ENCODE data around the gene OR5W2. TPM values are rescaled to one million over a fixed set of nuclear protein-coding genes. Genes with fewer than 3 reads are reported as not detected.

Gene OR5W2
- not detected for total RNA-seq
- long read RNA-seq, result 0 reads

DNA sequence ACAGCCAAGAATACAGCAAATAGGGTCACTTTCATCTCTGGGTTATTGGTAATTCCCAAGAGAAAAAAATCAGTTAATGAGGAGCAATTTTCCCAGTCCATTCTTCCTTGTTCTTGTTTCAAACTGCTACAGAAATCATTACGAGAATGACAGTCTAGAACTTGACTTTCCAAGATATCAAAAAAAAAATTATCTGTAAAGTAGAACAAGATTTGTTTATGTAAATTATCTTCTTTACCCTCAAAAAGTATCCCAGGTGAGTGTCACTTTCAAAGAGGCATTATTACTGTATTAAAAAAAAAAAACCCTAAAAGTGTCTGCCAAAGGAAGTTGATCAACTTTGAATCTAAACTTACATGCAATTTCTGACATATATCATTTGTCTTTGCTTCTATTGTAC lies at the start of gene OR5W2:
Gene OR5W2, minus strand, starts transcription at position 101 of the 400 bp plus-strand sequence. Its CDS starts 0 bp downstream, at position 101.
- H3K27me3 ChIP-seq, result no peaks in the 10 kb centered on the region
- 29% methylated on average over 1 of the region's 1 CpG for WGBS (ENCODE audit: insufficient coverage, low coverage, low lambda C conversion rate, missing lambda C conversion rate)
- no peaks in the 10 kb centered on the region for H3K9me3 ChIP-seq
- intact Hi-C loops (cut with DNase I), result no loop called here
- DNase-seq (no peak), ATAC-seq (no peak)
- no peaks in the 10 kb centered on the region for H3K4me1 ChIP-seq
- no peak within 1 kb of the TSS for H3K4me3 ChIP-seq
- TF ChIP-seq, protein P1, sequence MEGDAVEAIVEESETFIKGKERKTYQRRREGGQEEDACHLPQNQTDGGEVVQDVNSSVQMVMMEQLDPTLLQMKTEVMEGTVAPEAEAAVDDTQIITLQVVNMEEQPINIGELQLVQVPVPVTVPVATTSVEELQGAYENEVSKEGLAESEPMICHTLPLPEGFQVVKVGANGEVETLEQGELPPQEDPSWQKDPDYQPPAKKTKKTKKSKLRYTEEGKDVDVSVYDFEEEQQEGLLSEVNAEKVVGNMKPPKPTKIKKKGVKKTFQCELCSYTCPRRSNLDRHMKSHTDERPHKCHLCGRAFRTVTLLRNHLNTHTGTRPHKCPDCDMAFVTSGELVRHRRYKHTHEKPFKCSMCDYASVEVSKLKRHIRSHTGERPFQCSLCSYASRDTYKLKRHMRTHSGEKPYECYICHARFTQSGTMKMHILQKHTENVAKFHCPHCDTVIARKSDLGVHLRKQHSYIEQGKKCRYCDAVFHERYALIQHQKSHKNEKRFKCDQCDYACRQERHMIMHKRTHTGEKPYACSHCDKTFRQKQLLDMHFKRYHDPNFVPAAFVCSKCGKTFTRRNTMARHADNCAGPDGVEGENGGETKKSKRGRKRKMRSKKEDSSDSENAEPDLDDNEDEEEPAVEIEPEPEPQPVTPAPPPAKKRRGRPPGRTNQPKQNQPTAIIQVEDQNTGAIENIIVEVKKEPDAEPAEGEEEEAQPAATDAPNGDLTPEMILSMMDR (IDR thresholded peaks at IDR 0.05), result no peak
- TF ChIP-seq POLR2A (IDR thresholded peaks at IDR 0.05), result no peak
- no peaks in the 10 kb centered on the region for H3K36me3 ChIP-seq
- H3K27ac ChIP-seq, result no peak within 1 kb of the TSS

DNA sequence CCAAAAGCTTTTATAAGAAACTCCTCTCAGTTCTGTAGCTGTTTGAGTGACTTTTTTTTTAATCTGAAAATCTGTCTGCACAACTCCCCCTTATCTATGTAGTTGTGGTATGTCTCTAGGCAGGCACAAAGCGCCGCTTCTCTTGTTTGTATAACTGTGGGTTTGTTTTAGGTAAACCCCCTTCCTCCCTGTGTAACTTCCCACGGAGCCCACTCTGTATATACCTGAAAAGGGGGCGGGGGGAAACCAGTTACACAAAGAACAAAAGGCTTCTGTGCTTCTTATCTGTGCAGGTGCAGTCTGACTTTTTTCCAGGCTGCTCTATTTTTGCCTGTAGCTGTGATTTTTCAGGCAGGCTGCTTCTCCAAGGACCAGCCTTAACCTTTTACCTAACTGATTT lies 42.1 kb upstream of the OR5W2 start:
- H3K4me3 ChIP-seq, result no peak overlapping the region
- no peak for ATAC-seq

DNA sequence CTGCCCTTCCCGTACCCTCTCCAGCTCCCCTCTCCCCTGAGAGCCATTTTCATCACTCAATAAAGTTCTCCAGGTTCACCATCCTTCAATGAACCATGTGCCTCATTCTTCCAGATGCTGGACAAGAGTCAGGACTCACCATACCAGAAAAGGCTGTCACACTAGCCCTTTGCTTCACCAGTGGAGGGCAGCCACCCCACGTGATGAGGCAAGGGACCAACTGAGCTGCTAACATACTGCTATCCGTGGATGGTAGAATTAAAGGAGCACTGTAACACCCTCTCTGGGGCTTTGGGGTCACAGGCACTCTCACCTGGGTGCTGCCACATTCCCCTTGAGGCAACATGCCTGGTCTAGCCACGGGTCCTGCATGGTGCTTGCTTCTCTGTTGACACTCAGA lies 34.9 kb upstream of the OR5W2 start:
- Histone ChIP-seq H3K27ac (no peak overlapping the region), H3K27me3 (no peaks in the 10 kb centered on the region), H3K4me3 (no peak overlapping the region), H3K4me1 (no peaks in the 10 kb centered on the region), H3K36me3 (no peaks in the 10 kb centered on the region), H3K9me3 (no peaks in the 10 kb centered on the region)
- 41% methylated on average over 3 of the region's 4 CpGs for WGBS (ENCODE audit: insufficient coverage, low coverage, low lambda C conversion rate, missing lambda C conversion rate)
- no peak for DNase-seq
- no peak for ATAC-seq
- intact Hi-C loops (cut with DNase I), result loop anchor here in 1 of 2 donors (10.0 kb wide), 1 partner anchor 835 kb away; no protein-coding TSS in a partner anchor
- TF ChIP-seq, protein P1 (IDR thresholded peaks at IDR 0.05), result no peak
- no peak for TF ChIP-seq POLR2A (IDR thresholded peaks at IDR 0.05)

More for the DNA sequence above, 42.1 kb upstream of the OR5W2 start:
- 37% methylated on average over 4 of the region's 4 CpGs for WGBS (ENCODE audit: insufficient coverage, low coverage, low lambda C conversion rate, missing lambda C conversion rate)
- Histone ChIP-seq H3K27me3 (no peaks in the 10 kb centered on the region), H3K27ac (no peak overlapping the region), H3K36me3 (no peaks in the 10 kb centered on the region), H3K4me1 (no peaks in the 10 kb centered on the region), H3K9me3 (no peaks in the 10 kb centered on the region)
- intact Hi-C loops (cut with DNase I), result no loop called here
- no peak for DNase-seq
- TF ChIP-seq POLR2A (IDR thresholded peaks at IDR 0.05), result no peak
- TF ChIP-seq, protein P1 (IDR thresholded peaks at IDR 0.05), result no peak

DNA sequence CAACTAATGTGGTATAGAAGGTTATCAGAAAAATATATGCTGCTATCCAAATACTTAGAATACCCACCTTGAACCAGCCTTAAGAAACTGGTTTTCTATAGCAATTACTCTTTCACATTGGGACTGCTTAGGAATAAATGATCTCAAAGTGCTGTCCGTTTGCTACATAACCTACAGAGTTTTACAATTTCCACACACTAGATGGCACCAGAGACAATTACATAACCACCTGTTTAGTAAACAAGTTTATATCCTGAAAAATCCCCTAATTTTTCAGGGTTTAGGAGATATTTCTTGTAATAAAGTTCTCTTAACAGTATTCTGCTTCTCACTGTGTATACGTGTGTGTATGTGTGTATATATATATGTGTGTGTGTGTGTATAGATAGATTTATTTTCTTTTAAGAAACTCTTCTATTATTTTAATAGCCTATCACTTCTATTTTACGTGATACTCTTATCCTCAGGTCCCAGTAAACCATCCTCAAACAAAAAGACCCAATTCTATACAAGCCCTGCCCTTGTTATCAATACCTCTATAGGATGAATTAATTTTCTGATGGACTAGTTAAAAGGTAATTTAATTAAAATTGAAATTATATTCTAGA lies 28.5 kb upstream of the OR5W2 start:
- Histone ChIP-seq H3K27me3 (no peaks in the 10 kb centered on the region), H3K9me3 (no peaks in the 10 kb centered on the region), H3K4me3 (no peak overlapping the region), H3K36me3 (no peaks in the 10 kb centered on the region), H3K27ac (no peak overlapping the region), H3K4me1 (no peaks in the 10 kb centered on the region)
- intact Hi-C loops (cut with DNase I), result loop anchor here in 1 of 2 donors (10.0 kb wide), 1 partner anchor 842 kb away; no protein-coding TSS in a partner anchor
- no peak for DNase-seq
- WGBS (ENCODE audit: insufficient coverage, low coverage, low lambda C conversion rate, missing lambda C conversion rate), result 0% methylated on average over 3 of the region's 3 CpGs
- ATAC-seq, result peak; percentile 59 to 80 (median 70)
- TF ChIP-seq, protein P1 (IDR thresholded peaks at IDR 0.05), result peak; percentile 27 to 55 (median 46)
- TF ChIP-seq POLR2A (IDR thresholded peaks at IDR 0.05), result no peak
